Natural killer cell treated with Interleukin-12 subunit alpha and Interleukin-12 subunit beta and Interleukin-15 and Interleukin-18, amount 100 ng/mL, for 72 hours (primary cell): ENCODE measurements around the gene APBA2. TPM values are rescaled to one million over a fixed set of nuclear protein-coding genes. Genes with fewer than 3 reads are reported as not detected.
"Not testable (repeated sequence)": the region's sequence is repeated elsewhere in the genome, so short reads cannot be mapped to it uniquely, and the experiment has no call there.

Experiments
- ATAC-seq, 2 donors: fragments of 150-1000 bp; cut with Tn5 transposase in 1 of 2; sonication (Bioruptor Pico), chemical (Tn5 transposase) in 1 of 2; 2 replicates each; pipeline ENCODE4 v1.10.0; 2021
- DNase-seq: peaks from one replicate; pipeline ENCODE4 v3.0.0; 2022; ENCODE audit warnings: low spot score
- H3K27ac Mint-ChIP-seq, 2 donors: 1 replicate in 1 of 2; 2 replicates in 1 of 2; pipeline ENCODE4 v1.8.0; 2022; ENCODE audit warnings: mixed read lengths in 2 of 2, mild to moderate bottlenecking in 1 of 2, moderate library complexity in 1 of 2
- H3K27me3 Mint-ChIP-seq, 2 donors: 1 replicate in 1 of 2; 2 replicates in 1 of 2; pipeline ENCODE4 v1.8.0; 2022; ENCODE audit warnings: mixed read lengths in 2 of 2
- H3K36me3 Mint-ChIP-seq: one replicate; pipeline ENCODE4 v1.8.0; 2022; ENCODE audit warnings: mixed read lengths
- H3K4me1 Mint-ChIP-seq, 2 donors: 1 replicate in 1 of 2; 2 replicates in 1 of 2; pipeline ENCODE4 v1.8.0; 2022; ENCODE audit warnings: low read depth in 2 of 2, mixed read lengths in 2 of 2, mild to moderate bottlenecking in 1 of 2
- H3K4me3 Mint-ChIP-seq: one replicate; pipeline ENCODE4 v1.8.0; 2022; ENCODE audit warnings: mixed read lengths
- H3K9me3 Mint-ChIP-seq: 2 replicates; pipeline ENCODE4 v1.8.0; 2022; ENCODE audit warnings: mixed read lengths
- total RNA-seq, 2 donors: library from RNA; stranded (reverse); gene quantifications; one replicate each; pipeline ENCODE4 v1.2.3, GENCODE V29; 2022

APBA2 gene
- total RNA-seq, 2 donors from 2014 or later: 6.0 to 19.4 TPM

DNA sequence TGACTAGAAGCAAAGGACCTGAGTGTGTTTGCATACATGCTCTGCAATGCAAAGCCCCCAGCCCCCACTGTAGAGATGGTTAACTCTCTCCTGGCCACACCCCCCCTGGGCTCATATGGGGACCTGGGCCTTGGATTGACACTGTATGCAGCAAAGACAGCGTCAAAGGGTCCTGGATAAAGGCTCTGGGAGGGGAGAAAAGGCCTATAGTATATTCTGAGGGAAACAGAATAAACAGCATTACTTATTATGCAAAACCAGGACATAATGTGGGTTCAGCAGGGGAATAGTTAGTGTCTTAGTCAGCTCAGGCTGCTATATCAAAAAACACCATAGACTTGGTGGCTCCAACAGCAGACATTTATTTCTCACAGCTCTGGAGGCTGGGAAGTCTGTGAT, 158.7 kb downstream of the APBA2 start:
- Mint-ChIP-seq H3K27me3 (no peaks in the 10 kb centered on the region), H3K36me3 (no peaks in the 10 kb centered on the region), H3K4me3 (no peak overlapping the region), H3K4me1 (peaks cover 43 to 44% of the 10 kb centered on the region in 2 donors), H3K9me3 (no peaks in the 10 kb centered on the region), H3K27ac (no peak overlapping the region)
- DNase-seq (no peak), ATAC-seq (no peak)

GRCh38 chr15:29045161-29045560, 159.4 kb downstream of the APBA2 start:
- H3K36me3 Mint-ChIP-seq, H3K9me3 Mint-ChIP-seq, DNase-seq, ATAC-seq, H3K27me3 Mint-ChIP-seq: not testable (repeated sequence)
- Mint-ChIP-seq H3K27ac (peak overlapping the region in 1 of 2 donors; percentile 60), H3K4me1 (peaks cover 40 to 42% of the 10 kb centered on the region in 2 donors), H3K4me3 (peak overlapping the region; percentile 45)

DNA sequence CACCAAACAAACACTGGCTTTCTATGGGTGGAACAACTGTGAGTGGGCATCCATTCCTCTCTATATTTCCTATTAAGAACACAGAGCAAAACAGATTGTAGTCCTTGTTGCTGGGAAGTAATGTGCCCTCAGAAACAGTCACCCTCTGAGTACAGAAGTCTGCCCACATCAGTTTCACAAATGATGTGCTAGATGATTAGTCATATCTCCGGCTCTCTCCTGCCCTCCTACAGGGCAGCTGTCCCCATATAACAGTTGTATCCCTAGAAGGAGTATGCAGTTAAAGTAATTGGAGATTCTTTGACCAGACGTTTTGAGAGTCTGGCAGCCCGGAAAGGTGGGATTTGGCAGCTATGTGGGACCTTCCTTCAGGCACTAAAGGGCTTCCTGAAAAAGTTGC, 159.9 kb downstream of the APBA2 start:
- peaks cover 38 to 41% of the 10 kb centered on the region in 2 donors for H3K4me1 Mint-ChIP-seq
- no peaks in the 10 kb centered on the region for H3K27me3 Mint-ChIP-seq
- no peaks in the 10 kb centered on the region for H3K36me3 Mint-ChIP-seq
- peak; percentile 66 for DNase-seq
- peak overlapping the region in 1 of 2 donors; percentile 60 for H3K27ac Mint-ChIP-seq
- peak overlapping the region; percentile 45 for H3K4me3 Mint-ChIP-seq
- ATAC-seq: peak; percentile 97 to 99
- H3K9me3 Mint-ChIP-seq: no peaks in the 10 kb centered on the region

DNA sequence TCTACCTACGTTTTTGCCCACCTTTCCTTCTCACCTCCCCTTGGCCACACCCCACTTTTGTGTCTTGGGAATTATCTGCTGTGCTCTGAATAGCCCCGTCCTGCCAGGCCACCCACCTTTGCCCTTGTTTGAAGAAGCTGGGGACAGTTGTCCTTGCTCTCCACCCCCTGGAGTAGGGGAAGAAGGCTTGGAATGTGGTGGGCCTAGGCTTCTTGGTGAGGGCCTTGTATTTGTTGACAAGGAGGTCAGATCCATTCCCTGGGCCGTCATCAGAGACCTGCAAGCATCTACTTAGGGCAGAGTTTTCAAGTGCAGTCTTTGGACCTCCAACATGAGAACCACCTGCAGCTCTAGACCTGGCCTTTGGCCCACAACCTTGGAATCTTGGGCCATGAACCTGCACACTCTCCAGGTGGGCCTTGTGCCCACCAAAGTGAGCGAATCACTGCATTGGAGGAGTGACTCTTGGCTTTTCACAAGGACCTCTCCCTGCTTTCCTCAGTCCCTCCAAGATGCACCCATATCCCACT, 160.6 kb downstream of the APBA2 start:
- ATAC-seq: no peak
- Mint-ChIP-seq H3K27me3 (no peaks in the 10 kb centered on the region), H3K36me3 (no peaks in the 10 kb centered on the region), H3K9me3 (no peaks in the 10 kb centered on the region), H3K4me3 (no peak overlapping the region), H3K4me1 (peaks cover 43 to 47% of the 10 kb centered on the region in 2 donors), H3K27ac (peak overlapping the region in 1 of 2 donors; percentile 47)
- no peak for DNase-seq

GRCh38 chr15:29046977-29047376, 161.2 kb downstream of the APBA2 start:
- Mint-ChIP-seq H3K4me1 (peaks cover 49 to 50% of the 10 kb centered on the region in 2 donors), H3K27me3 (no peaks in the 10 kb centered on the region), H3K9me3 (no peaks in the 10 kb centered on the region), H3K4me3 (no peak overlapping the region), H3K36me3 (no peaks in the 10 kb centered on the region), H3K27ac (peak overlapping the region in 1 of 2 donors; percentile 47)
- ATAC-seq (no peak), DNase-seq (no peak)

DNA sequence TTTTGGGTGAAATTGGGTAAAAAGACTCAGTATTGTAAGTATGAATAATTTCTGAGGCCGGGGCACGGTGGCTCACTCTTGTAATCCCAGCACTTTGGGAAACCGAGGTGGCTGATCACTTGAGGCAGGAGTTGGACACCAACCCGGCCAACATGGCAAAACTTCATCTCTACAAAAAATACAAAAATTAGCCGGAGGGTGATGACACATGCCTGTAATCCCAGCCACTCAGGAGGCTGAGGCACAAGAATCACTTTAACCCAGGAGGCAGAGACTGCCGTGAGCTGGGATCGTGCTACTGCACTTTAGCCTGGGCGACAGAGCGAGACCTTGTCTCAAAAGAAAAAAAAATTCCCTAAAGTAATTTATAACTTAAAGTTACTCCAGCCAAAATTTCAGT, 162.2 kb downstream of the APBA2 start:
- Mint-ChIP-seq H3K27me3 (no peaks in the 10 kb centered on the region), H3K4me3 (no peak overlapping the region), H3K36me3 (no peaks in the 10 kb centered on the region), H3K27ac (no peak overlapping the region), H3K9me3 (no peaks in the 10 kb centered on the region), H3K4me1 (peaks cover 50 to 52% of the 10 kb centered on the region in 2 donors)
- no peak for DNase-seq
- no peak for ATAC-seq

- no peak for DNase-seq
- ATAC-seq: peak; percentile 76 to 83
- Mint-ChIP-seq H3K27ac (peak overlapping the region; percentile 27 to 38), H3K36me3 (no peaks in the 10 kb centered on the region), H3K4me3 (peak overlapping the region; percentile 45), H3K27me3 (no peaks in the 10 kb centered on the region), H3K4me1 (peaks cover 42 to 44% of the 10 kb centered on the region in 2 donors), H3K9me3 (no peaks in the 10 kb centered on the region)
These were observed 165.1 kb downstream of the APBA2 start for GRCh38 chr15:29050870-29051269.

GRCh38 chr15:29051422-29051821, 165.6 kb downstream of the APBA2 start:
- Mint-ChIP-seq H3K4me1 (peaks cover 42 to 44% of the 10 kb centered on the region in 2 donors), H3K36me3 (no peaks in the 10 kb centered on the region), H3K4me3 (peak overlapping the region; percentile 45), H3K27ac (peak overlapping the region; percentile 27 to 38), H3K27me3 (no peaks in the 10 kb centered on the region), H3K9me3 (no peaks in the 10 kb centered on the region)
- DNase-seq (no peak), ATAC-seq (peak in 1 of 2 donors; percentile 13)

DNA sequence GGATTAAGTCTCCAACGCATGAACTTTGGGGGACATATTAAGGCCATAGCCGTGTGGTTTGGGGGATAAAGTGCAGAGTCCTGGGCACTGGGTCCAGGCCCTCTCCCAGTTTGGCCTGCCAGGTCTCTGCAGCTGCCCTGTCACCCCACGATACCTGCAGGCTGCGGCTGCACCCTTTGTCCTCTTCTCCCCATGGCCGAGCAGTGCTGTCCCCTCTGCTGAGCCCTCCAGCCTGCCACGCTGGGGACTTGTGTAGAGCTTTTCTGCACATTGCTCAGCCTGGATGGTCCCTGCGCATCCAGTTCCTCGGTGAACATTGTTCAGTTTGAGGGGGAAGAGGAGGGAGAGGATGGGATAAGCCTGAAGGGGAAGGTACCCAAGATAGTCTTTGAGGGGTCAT, 167.2 kb downstream of the APBA2 start:
- H3K4me3 Mint-ChIP-seq: no peak overlapping the region
- H3K27ac Mint-ChIP-seq: peak overlapping the region in 1 of 2 donors; percentile 15
- ATAC-seq: no peak
- DNase-seq: no peak
- peaks cover 47% of the 10 kb centered on the region in 2 donors for H3K4me1 Mint-ChIP-seq
- H3K27me3 Mint-ChIP-seq: no peaks in the 10 kb centered on the region
- no peaks in the 10 kb centered on the region for H3K9me3 Mint-ChIP-seq
- no peaks in the 10 kb centered on the region for H3K36me3 Mint-ChIP-seq

DNA sequence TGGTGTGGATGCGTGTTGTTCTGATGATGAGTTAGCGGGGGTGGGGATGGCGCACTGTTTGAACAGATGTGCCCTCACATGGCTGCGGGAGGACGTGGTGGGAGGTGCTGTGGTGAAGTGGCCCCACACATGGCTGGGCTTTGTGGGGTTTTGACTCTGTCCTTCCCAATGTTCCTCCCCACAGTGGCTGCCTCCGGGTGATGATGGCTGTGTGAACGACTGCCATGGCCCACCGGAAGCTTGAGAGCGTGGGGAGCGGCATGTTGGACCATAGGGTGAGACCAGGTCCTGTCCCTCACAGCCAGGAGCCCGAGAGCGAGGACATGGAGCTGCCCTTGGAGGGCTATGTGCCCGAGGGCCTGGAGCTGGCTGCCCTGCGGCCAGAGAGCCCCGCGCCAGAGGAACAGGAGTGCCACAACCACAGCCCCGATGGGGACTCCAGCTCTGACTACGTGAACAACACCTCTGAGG, 167.9 kb downstream of the APBA2 start:
- Mint-ChIP-seq H3K36me3 (no peaks in the 10 kb centered on the region), H3K4me3 (no peak overlapping the region), H3K4me1 (peaks cover 52 to 53% of the 10 kb centered on the region in 2 donors), H3K27me3 (no peaks in the 10 kb centered on the region), H3K9me3 (no peaks in the 10 kb centered on the region), H3K27ac (peak overlapping the region in 1 of 2 donors; percentile 15)
- ATAC-seq: no peak
- no peak for DNase-seq

- peaks cover 58% of the 10 kb centered on the region in 2 donors for H3K4me1 Mint-ChIP-seq
These were observed 168.6 kb downstream of the APBA2 start for GRCh38 chr15:29054171-29055045.

GRCh38 chr15:29055876-29056275, 170.1 kb downstream of the APBA2 start:
- DNase-seq: no peak
- peak overlapping the region; percentile 6 to 65 for H3K27ac Mint-ChIP-seq
- H3K36me3 Mint-ChIP-seq: no peaks in the 10 kb centered on the region
- no peak for ATAC-seq
- no peaks in the 10 kb centered on the region for H3K27me3 Mint-ChIP-seq
- H3K4me1 Mint-ChIP-seq: peaks cover 54 to 57% of the 10 kb centered on the region in 2 donors
- no peaks in the 10 kb centered on the region for H3K9me3 Mint-ChIP-seq
- H3K4me3 Mint-ChIP-seq: no peak overlapping the region

More at GRCh38 chr15:29054171-29055045, 168.6 kb downstream of the APBA2 start:
- H3K36me3 Mint-ChIP-seq: no peaks in the 10 kb centered on the region
- no peak for DNase-seq
- H3K4me3 Mint-ChIP-seq: no peak overlapping the region
- H3K27ac Mint-ChIP-seq: no peak overlapping the region
- no peaks in the 10 kb centered on the region for H3K27me3 Mint-ChIP-seq
- H3K9me3 Mint-ChIP-seq: no peaks in the 10 kb centered on the region
- ATAC-seq: no peak

DNA sequence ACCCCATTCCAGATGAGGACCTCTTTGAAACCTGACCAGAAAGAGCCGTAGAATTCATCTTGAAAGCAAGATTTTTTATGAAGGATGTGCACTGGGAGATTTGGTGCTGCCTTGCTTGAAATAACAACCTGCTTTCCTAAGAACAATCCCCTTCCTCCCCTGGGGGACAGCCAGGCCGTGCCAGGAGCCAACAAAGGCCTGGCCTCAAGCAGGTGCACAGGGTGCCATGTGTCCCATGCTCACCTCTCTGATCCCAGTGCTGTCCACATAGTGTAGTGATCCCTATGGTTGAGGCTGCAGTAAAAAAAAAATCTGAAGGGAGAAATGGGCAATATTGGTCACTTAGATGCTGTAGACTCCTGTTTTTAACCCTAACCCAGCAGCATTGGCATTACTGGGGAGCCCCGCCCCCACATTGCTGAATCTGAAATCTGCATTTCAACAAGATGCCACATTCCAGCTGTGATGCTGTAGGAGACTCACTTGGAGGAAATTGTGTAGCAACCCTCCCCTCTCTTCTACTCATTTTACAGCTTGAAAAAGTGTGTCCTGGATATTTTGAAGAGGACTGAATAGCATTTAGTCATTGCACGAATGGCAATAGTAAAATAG, 171.2 kb downstream of the APBA2 start:
- H3K27me3 Mint-ChIP-seq: no peaks in the 10 kb centered on the region
- no peaks in the 10 kb centered on the region for H3K9me3 Mint-ChIP-seq
- H3K36me3 Mint-ChIP-seq: no peaks in the 10 kb centered on the region
- peak overlapping the region; percentile 6 to 65 for H3K27ac Mint-ChIP-seq
- H3K4me3 Mint-ChIP-seq: no peak overlapping the region
- ATAC-seq (no peak), DNase-seq (no peak)
- H3K4me1 Mint-ChIP-seq: peaks cover 48 to 52% of the 10 kb centered on the region in 2 donors

DNA sequence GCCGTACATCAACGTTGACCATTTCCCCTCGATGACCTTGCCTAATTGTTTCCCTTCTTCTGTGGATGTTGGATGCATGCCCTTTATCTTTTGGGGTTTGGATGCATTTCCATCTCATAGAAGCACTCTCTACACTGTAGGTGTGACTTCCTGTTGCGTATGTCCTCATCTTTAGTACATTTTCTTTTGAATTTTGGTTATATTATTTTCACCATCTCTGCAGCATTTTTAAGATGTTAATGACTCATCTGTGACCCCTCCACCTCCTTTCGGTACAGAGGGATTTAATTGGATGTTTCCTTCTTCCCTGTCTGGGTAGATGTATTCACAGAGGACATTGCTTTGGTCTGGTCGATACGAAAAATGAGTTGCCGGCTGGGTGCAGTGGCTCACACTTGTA, 172.1 kb downstream of the APBA2 start:
- Mint-ChIP-seq H3K36me3 (no peaks in the 10 kb centered on the region), H3K4me3 (peak overlapping the region; percentile 18), H3K4me1 (peaks cover 46 to 49% of the 10 kb centered on the region in 2 donors), H3K27ac (peak overlapping the region; percentile 48 to 82), H3K9me3 (no peaks in the 10 kb centered on the region), H3K27me3 (no peaks in the 10 kb centered on the region)
- DNase-seq (no peak), ATAC-seq (peak in 1 of 2 donors; percentile 37)
